ENCODE results near the gene HBP1.
"Not testable (repeated sequence)": the region's sequence is repeated elsewhere in the genome, so short reads cannot be mapped to it uniquely, and the experiment has no call there.

Gene HBP1, protein sequence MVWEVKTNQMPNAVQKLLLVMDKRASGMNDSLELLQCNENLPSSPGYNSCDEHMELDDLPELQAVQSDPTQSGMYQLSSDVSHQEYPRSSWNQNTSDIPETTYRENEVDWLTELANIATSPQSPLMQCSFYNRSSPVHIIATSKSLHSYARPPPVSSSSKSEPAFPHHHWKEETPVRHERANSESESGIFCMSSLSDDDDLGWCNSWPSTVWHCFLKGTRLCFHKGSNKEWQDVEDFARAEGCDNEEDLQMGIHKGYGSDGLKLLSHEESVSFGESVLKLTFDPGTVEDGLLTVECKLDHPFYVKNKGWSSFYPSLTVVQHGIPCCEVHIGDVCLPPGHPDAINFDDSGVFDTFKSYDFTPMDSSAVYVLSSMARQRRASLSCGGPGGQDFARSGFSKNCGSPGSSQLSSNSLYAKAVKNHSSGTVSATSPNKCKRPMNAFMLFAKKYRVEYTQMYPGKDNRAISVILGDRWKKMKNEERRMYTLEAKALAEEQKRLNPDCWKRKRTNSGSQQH

DNA sequence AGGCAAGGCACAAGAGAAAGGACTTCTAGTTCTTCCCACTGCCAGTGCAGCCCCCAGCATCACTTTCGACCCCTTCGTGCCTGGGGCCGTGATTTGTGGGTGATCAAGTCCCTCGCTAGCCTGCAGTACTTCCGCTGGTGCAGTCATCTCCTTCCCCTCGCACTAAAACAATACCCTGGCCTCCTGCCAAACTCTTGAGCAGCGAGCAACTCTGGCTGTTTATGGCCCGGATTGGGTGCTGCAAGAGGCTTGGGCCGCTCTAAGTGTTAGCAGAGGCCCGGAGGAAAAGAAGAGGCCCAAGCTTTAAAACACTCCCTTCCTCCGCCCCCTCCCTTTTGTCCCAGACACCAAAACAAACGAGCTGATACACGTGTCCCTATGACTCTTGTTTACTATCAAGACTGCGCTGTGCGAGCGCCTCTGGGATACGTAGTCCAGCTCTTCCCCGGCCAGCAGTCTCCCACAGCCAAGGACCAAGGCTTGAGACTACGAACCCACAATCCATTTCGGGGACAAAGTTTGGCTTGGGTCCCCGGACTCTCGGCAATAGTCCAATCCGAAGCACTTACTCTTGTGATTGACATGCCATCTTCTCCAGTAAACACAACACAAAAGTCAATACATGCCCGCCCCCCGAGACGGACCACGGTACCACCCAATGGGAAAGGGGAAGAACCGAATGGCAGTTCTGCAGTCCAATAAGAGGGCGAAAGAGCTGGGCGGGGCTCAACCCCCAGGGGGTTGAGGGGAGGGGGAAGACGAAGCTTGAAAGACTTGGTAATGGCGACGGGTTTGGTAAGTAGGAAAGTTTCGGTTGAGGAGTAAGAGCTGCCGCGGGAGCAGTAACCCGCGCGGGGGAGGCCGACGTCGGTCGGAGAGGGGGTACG lies at the start of gene HBP1:
HBP1 (plus strand) TSS at position 771 of the 887 bp plus-strand sequence. CDS start 10,891 bp downstream, outside the sequence.
- DNase-seq, result peak; percentile 99

DNA sequence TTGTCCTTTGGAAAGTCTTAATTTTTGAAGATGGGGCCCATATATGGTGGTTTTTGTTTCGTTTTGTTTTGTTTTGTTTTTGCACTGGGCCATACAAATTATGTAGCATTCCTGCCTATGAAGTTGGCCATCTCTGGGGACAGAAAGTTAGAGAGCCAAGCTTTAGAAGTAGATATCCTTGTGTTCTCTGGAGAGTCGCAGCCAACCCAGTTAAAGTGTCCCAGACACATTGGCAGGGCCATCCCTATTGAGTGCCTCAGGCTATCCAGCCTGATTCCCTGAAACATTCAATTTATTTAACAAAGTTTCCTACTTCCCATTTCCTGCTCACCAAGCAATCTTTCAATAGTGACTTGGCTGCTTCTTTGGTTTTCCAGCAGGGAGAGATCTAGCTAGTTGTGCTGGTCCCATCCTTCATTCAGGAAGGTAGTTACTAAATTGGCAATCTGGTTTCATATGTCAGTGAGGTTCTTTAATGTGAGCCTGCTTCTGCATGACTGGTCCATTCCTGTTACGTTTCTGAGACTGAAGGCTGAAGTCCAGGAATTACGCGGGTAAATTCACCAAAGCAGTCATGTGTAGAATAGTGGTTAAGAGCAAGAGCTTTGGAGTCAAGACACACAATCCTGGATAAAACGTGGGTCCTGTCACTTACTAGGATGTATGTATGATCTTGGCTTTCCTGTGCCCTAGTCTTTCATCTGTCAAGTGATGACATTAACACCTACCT lies 49.3 kb upstream of the HBP1 start:
- no peak for DNase-seq

DNA sequence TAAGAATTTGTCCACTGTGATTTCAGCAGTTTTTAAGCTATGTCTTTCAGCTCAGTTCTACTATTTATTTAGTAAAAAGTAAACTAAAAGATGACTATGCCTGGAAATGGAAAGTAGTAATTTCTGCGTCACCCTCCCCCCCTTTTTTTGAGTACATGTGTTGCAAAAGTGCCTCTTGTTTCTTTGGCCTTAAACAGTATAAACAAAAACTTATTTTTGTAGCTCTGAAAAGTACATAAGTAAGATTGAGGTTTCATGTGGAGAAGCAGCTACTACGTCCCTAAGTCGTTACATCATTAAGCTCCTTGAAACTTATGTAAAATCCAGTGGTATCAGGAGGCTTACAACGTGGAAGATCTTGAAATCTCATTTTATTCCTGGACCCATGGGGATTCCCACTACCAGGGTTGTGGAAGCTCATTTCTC lies 46.3 kb upstream of the HBP1 start:
- no peak for DNase-seq

DNA sequence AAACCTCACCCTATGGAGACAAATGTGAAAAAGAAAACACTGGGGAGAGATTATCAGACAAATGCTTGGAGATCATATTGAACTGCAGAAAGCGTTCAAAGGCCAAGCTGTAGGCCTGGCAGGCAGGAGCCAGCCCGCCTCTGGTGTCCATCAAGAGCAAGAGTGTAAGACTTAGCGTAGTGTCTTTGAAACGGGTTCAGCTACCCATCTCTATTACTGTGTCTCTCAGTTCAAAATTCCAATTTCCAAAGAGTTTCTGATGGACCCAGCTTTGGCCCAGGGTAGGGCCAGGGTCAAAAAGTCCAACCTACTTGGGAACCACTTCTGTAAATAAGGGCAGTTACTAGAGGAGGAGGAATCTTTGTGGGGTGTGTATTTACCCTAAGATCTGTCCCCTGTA lies 45.4 kb upstream of the HBP1 start:
- no peak for DNase-seq

DNA sequence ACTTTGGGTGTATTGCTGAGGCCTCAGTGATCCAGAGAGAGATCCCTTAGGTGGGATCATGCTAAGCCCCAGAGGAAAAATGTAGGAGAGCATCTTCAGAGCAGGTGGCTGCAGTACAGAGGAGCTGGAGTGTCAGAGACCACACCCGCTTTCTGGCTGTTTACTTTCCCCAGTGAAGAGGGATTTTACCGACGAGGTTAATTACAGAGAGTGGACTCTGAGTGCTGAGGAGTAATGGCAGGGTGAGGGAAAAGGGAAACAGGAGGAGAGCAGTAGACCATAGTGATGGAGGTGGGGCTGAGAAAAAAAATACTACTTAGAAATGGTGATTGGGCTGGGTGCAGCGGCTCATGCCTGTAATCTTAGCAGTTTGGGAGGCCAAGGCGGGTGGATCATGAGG lies 43.3 kb upstream of the HBP1 start:
- DNase-seq, result no peak

DNA sequence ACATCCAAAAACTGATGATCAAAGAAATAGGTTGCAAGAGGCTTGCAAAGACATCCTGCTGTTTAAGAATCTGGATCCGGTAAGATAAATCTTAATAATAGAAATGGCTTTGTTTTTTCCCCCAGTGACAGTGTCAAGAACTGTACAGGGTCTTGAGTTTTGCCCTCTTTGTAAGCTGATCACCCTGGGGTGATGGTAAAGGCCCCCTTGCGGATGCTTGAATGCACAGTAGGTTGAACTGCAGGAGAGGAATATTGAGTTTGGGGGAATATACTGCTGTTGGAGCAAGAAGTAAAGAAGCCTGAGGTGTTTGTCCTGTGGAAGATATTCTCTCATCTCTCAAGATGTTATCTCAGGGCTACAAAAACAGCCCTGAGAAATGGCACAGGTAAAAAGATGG lies 40.6 kb upstream of the HBP1 start:
- no peak for DNase-seq

DNA sequence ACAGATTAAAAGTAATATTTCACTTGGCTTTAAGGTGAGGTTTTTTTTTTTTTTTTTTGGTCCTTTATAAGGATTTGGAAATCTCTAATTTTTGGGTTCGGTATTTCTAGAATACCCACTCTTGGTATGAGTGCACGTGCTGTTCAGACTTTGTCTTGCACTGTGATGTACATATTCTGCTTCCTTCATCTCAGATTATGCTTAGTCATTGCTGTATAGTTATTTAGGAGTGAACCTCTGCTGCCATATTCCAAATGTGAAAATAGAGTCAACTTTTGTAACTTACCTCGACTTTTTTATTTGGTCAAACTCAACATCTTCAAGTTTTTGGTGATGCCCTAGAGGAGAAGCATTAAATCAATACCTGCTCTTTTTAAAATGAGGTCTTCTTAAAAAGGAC lies 40.1 kb upstream of the HBP1 start:
- DNase-seq, result no peak

DNA sequence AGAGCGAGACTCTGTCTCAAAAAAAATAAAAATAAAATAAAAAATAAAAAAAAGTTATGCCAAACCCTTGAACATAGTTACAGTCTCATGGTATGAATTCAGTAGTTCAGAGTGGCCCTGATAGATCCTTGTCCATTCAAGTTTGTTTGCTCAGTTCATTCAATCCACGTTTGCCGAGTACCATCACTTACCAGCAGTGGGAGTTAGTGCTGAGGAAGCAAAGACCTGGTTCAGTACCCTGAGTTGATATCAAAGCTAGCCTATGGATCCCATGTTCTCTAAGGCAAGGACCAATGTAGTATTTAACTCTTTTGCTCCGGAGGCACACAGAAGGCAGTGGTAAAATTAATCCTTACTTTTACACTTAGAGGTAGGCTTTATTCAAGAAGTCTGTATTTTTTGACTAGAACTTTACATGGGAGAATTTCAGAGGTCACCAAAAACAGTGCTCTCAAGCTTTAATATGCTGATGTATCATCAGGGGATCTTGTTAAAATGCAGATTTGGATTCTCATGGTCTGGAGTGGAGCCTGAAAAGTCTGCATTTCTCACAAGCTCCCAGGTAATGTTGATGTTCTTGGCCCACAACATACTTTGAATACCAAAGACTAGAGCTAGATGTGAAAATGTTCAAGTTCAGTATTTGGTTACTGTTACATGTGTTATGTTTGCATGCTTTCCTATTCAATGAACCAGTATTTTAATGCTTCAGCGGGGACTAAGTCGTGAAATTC lies 38.1 kb upstream of the HBP1 start:
- DNase-seq, result peak; percentile 7 to 17

DNA sequence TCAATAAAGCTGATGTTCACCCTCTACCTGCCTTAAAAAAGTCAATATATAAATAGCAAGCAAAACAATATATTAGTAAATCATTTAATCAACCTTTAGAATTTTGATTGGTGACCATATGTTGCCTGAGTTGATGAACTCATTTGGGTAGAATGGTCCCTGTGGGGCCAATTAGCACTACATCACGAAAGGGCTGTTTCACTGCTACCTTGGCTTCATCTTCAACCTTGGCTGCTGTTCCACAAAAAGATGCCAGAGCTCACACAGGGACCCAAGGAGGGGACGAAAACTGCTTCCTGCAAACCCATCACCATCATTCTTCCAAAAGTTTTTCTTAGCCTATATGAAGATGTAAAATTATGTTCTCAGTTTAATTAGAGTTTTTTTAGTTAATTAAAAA lies 35.4 kb upstream of the HBP1 start:
- DNase-seq, result no peak

DNA sequence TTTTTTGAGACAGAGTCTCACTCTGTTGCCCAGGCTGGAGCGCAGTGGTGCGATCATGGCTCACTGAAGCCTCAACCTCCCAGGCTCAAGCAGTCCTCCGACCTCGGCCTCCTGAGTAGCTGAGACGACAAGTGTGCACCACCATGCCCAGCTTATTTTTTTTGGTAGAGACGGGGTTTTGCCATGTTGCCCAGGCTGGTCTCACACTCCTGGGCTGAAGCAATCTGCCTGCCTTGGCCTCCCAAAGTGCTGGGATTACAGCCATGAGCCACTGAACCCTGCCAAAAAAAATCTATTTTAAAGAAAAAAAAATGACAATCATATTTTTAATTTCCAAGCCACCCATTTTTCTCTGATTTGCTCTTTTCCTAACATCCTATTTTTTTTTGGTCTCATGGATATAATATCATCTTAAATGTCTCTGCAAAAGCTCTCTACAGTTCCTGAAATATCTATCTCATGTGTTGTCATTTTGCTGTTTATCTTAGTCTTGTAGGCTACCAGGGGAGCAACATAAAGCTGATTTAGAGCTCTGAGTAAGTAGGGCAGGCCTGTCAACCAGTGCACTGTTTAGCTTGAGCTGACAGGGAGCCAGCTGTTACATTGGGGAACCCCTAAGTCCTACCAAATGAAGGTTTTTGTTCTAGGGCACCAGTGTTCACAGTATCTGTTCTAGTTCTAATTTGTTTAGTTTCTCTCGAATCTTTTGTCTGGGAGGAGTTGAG lies 29.9 kb upstream of the HBP1 start:
- no peak for DNase-seq

DNA sequence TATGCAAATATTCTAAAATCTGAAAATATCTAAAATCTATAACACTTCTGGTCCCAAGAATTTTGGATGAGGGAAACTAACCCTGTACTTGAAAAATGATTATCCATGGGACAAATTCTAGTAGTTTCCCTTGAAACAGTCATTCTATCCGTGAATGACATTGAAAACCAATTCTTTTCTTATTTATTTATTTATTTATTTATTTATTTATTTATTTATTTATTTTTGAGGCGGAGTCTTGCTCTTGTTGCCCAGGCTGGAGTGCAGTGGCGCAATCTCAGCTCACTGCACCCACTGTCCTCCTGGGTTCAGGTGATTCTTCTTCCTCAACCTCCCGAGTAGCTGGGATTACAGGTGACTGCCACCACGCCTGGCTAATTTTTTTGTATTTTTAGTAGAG lies 24.9 kb upstream of the HBP1 start:
- not testable (repeated sequence) for DNase-seq

DNA sequence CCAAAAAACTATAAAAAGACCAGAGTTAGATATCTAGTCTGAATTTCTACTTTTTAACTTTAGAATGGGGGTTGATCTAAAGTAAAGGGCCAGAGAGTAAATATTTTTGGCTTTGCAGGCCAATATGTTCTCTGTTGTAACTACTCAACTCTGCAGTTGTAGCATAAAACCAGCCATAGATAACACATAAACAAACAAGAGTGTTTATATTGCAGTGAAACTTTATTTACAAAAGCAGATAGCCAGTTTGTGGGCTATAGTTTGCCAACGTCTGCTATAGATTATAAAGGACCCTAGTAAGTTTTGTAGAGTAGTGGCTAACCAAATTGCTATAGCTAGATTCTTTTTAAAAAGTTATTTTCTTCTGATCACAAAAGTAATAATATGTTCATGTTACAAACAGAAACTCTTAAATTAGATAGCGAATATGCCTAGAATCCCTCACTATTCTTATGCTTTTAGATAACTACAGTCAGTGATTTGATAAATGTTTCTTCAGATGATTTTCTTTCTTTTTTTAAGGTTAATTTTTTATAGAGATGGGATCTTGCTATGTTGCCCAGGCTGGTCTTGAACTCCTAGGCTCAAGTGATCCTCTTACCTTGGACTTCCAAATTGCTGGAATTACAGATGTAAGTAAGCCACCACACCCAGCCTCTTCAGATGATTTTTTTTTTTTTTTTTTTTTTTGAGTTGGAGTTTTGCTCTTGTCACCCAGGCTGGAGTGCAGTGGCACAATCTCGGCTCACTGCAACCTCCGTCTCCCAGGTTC lies 23.6 kb upstream of the HBP1 start:
- DNase-seq, result no peak

DNA sequence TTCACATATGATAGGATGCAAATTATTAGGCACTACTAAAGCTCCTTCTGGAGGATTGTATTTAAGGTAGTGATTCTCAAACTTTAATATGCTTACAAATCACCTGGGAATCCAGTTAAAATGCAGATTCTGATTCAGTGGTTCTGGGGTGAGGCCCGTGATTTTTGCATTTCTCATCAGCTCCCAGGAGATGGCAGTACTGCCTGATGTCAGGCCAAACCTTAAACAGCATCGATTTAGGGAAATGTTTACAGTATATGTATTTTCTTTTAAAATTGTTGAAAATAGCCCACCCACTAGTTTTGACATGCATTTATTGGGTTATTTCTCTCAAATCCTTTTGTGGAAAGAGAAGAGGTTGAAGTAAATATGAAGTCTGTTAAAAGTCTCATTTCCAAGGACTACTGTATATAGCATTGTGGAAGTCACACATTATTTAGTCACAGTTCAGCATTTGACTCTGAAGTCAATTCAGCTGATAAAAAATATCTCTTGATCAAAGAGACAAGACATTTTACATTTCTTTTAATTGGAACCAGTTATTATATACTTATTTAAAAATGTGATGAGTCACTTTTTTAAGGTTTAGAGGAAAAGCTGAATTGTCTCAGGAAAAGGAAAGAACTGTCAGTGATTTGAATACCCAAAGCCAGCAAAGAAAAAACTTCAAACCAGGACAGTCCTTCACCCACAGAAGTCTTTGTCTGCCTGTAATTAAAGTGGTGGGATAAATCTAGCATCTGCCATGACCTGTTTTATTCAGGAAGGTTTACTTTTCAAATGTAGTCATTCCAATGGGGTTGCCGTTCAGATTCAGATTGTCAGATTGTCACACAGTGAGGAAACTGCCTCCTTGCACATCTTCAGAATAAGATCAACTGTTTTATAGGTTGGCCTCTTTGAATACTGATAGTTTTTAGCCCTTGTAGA lies 21.1 kb upstream of the HBP1 start:
- DNase-seq, result peak; percentile 40 to 58

DNA sequence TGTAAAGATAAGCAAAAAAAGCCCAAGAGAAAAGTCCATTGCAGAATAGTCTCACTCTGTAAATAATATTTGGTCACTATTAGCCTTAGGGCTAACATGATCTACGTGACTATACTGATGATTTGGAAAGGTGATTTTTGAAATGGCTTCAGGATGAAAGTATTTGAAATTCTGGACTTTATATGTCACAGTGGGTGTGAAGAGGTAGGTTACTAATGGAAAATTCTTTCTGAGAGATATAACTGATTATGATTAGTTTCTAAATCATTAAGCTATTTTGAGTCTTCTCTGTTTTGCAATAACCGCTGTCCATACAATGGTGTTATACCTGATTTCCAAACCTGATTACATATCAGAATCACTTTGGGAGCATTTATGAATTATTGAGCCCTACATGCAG lies 20.1 kb upstream of the HBP1 start:
- no peak for DNase-seq

DNA sequence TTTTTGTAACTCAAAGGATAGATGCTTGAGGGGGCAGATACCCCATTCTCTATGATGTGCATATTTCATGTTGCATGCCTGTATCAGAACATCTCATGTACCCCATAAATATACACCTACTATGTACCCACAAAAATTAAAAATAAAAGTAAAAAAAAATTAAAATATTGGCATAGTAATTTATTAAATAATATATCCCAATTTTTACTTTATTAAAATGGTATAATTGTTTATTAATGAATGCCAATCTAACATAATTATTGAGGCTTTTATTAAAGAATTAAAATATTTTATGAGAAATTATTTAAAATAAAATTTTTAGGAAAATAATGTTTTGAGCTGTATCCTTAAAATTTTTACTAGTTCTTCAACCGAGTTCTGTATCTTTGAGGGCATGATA lies 18.9 kb upstream of the HBP1 start:
- DNase-seq, result no peak

DNA sequence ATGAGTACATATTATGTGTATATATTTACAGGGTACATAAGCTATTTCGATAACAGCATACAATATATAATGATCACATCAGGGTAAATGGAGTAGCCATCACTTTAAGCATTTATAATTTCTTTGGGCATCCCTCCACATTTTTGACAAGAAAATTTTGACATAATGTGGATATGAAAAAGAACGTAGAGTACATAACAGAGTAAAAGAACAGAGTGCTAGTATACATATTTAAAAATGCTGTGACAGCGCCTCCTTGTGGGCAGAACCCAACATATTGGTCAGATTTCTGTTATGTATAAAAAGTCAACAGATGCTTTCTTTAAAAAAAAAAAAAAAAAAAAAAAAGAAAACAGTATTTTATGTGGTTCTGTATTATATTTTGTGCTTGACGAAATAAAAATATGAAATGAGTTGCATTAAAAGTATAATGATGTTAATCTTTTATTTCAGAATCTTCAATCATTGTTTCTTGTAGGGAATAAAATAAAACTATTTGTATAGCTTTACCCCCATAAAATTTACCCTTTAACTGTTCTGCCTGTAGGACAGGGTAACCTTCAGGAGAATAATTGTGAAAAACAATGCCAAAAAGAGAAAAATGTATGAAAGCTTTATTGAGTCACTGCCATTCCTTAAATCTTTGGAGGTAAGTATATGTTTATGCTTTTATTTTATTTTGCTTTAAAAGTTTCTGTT lies 18.3 kb upstream of the HBP1 start:
- peak; percentile 54 to 76 for DNase-seq

DNA sequence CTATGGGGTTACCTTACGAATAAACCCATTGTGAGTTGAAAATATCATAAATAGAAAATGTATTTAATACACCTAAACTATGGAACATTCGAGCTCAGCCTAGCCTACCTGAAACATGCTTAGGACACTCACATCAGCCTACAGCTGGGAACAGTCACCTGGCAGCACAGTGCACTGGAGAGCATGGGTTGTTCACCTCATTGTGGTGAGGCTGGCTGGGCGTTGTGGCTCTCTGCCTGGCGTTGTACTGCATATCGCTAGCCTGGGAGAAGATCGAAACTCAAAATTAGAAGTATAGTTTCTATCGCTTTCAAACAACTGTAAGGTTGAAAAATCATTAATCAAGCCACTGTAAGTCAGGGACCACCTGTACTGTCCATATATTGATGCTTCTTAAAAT lies 17.3 kb upstream of the HBP1 start:
- no peak for DNase-seq

DNA sequence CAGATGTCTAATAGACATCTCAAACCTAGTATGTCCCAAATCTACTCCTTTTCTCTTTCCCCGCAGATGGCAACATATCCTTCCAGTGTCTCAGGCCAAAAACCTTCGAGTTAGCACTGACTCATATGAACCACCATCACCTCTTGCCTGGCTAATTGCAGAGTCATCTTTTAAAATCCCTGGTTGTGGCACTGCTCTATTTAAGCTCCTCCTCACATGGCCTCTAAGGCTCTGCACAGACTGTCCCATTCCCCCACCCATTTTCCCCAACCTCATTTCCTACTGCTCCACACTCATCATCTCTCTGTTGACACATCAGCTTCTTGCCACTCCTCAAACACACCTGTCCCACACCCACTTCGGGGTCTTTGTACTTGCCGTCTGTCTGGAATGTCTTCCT lies 16.8 kb upstream of the HBP1 start:
- no peak for DNase-seq

DNA sequence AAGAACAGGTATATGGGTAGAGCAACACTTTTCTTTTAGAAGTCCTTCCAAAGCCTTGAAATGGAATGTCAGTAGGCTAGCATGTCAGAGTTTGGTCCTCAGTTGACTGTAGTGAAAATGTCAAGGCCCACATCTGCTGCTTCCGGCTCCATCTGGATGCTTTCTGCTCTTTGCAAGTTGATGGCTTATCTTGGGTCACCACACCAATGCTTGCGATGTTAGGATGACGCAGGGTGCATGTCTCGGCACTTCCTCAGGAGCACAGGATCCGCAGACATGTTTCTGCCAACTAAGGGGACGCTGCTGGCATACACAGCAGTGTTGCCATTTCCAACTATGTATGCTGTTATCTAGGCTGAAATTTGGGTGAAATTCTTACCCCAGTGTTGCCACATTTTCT lies 14.0 kb upstream of the HBP1 start:
- DNase-seq, result no peak

Measured in Kasumi-1 (cell line).